GM18526 (cell line): ENCODE data around the gene LRIT3.

ENCODE experiments used
- POLR2A ChIP-seq: IDR thresholded peaks from 3 replicates; pipeline ENCODE4 v1.6.1; 2011; ENCODE audit not compliant: insufficient read length; ENCODE audit errors: extremely low read depth

Gene LRIT3

GRCh38 chr4:109915385-109916026 lies 67.6 kb downstream of the LRIT3 start:
- no peak for TF ChIP-seq POLR2A

- no peak for TF ChIP-seq POLR2A
These were observed 68.1 kb downstream of the LRIT3 start for GRCh38 chr4:109916027-109916409.

- TF ChIP-seq POLR2A, result no peak
These were observed 73.5 kb downstream of the LRIT3 start for GRCh38 chr4:109921384-109921808.
